ENCODE data around the gene GCLC. TPM values are rescaled to one million over a fixed set of nuclear protein-coding genes. Genes with fewer than 3 reads are reported as not detected.

GCLC gene
- total and polyA plus RNA-seq, 9 of the 15 experiments (the other 6 are each of a cell fraction or from before 2014, with no cell fraction given) = 3.9 to 20.0 (median 9.4) TPM

- TF ChIP-seq WHSC1 (IDR thresholded peaks at IDR 0.05; ENCODE audit: low read length) (no peak), POLR3G (IDR thresholded peaks at IDR 0.05; ENCODE audit: extremely low read depth, insufficient read length, insufficient replicate concordance) (no peak), HDAC1 (IDR thresholded peaks at IDR 0.05) (peak in 1 of 2 experiments; percentile 33; a peak in 2 of 4 replicates), PATZ1 (CRISPR knock-in tag; IDR thresholded peaks at IDR 0.05; ENCODE audit: borderline replicate concordance) (no peak), ZNF398 (CRISPR knock-in tag; IDR thresholded peaks at IDR 0.05) (no peak), POLR2AphosphoS5 (IDR thresholded peaks at IDR 0.05; ENCODE audit: control insufficient read depth, insufficient read depth, low read depth, low read length) (peak; percentile 72; the same call in 1 of the 2 replicates), LARP7 (IDR thresholded peaks at IDR 0.05) (no peak), MTF1 (CRISPR knock-in tag; IDR thresholded peaks at IDR 0.05; ENCODE audit: borderline replicate concordance) (no peak), DIDO1 (tag; IDR thresholded peaks at IDR 0.05; ENCODE audit: low read depth) (no peak), MAFK (IDR thresholded peaks at IDR 0.05; ENCODE audit: low read length) (no peak), TAF9B (IDR thresholded peaks at IDR 0.05; ENCODE audit: partially characterized antibody) (no peak), SRSF3 (IDR thresholded peaks at IDR 0.05; ENCODE audit: insufficient read depth, low read length) (no peak), PML (IDR thresholded peaks at IDR 0.05; ENCODE audit: low read length) (peak; percentile 43; the same call in 1 of the 2 replicates), NR3C1 (CRISPR knock-in tag; IDR thresholded peaks at IDR 0.05) (peak; percentile 55; the same call in 1 of the 2 replicates), ETV1 (tag; conservative IDR thresholded peaks at IDR 0.05; ENCODE audit: low read depth) (no peak), TFAP4 (CRISPR knock-in tag; IDR thresholded peaks at IDR 0.05; ENCODE audit: borderline replicate concordance) (peak; percentile 84), ZNF668 (CRISPR knock-in tag; IDR thresholded peaks at IDR 0.05) (no peak), NR0B1 (IDR thresholded peaks at IDR 0.05; ENCODE audit: partially characterized antibody) (no peak), DEAF1 (CRISPR knock-in tag; IDR thresholded peaks at IDR 0.05) (no peak), HDAC6 (IDR thresholded peaks at IDR 0.05; ENCODE audit: low read depth, low read length) (no peak)
Observed at GRCh38 chr6:53544470-53545308, at the start of gene GCLC (continued).

All from K562 (cell line).